ENCODE data around the gene LYAR.
"Not testable (repeated sequence)": the region's sequence is repeated elsewhere in the genome, so short reads cannot be mapped to it uniquely, and the experiment has no call there.

GRCh38 chr4:4239551-4239950 lies 50.4 kb downstream of the LYAR start:
- not testable (repeated sequence) for TF ChIP-seq CTCF, POLR2A (IDR thresholded peaks at IDR 0.05)

All from thyroid gland (tissue), 4 donors.